Liver (tissue), 9 donors: ENCODE data around the gene PDE1C. TPM values are rescaled to one million over a fixed set of nuclear protein-coding genes. Genes with fewer than 3 reads are reported as not detected.

Experiments used
- DNase-seq: peaks from one replicate; pipeline ENCODE4 v3.0.0-alpha.2; 2017; ENCODE audit warnings: low spot score
- H3K27ac ChIP-seq, 2 donors: one replicate each; pipeline ENCODE4 v1.7.0; 2013; ENCODE audit warnings: inconsistent platforms in 2 of 2, low read length in 2 of 2, control low read depth in 1 of 2, low read depth in 1 of 2, mild to moderate bottlenecking in 1 of 2
- H3K27me3 ChIP-seq, 4 donors: one replicate each; pipeline versions ENCODE4 v1.6.1 to v1.7.0; 2013; ENCODE audit warnings: low read length in 3 of 4, inconsistent platforms in 1 of 4, mild to moderate bottlenecking in 1 of 4, moderate library complexity in 1 of 4; ENCODE audit not compliant: control insufficient read depth in 4 of 4, insufficient read depth in 4 of 4
- H3K36me3 ChIP-seq, 4 donors: one replicate each; pipeline versions ENCODE4 v1.6.1 to v1.7.0; 2013; ENCODE audit warnings: low read length in 3 of 4, mild to moderate bottlenecking in 3 of 4, low read depth in 1 of 4, moderate library complexity in 1 of 4; ENCODE audit not compliant: control insufficient read depth in 4 of 4, insufficient read depth in 3 of 4
- H3K4me1 ChIP-seq, 4 donors: one replicate each; pipeline versions ENCODE4 v1.6.1 to v1.7.0; 2013; ENCODE audit warnings: low read length in 3 of 4, mild to moderate bottlenecking in 3 of 4, moderate library complexity in 1 of 4; ENCODE audit not compliant: control insufficient read depth in 4 of 4, insufficient read depth in 4 of 4
- H3K4me3 ChIP-seq, 3 donors: one replicate each; pipeline versions ENCODE4 v1.6.1 to v1.7.0; 2013; ENCODE audit warnings: low read length in 3 of 3, control low read depth in 1 of 3, low read depth in 1 of 3, mild to moderate bottlenecking in 1 of 3
- H3K9ac ChIP-seq, 2 donors: one replicate each; pipeline ENCODE4 v1.7.0; 2013; ENCODE audit warnings: low read length in 2 of 2, mild to moderate bottlenecking in 2 of 2, moderate library complexity in 2 of 2, control low read depth in 1 of 2, low read depth in 1 of 2
- H3K9me3 ChIP-seq, 4 donors: one replicate each; pipeline versions ENCODE4 v1.6.1 to v1.7.0; 2013; ENCODE audit warnings: low read length in 3 of 4; ENCODE audit not compliant: control insufficient read depth in 4 of 4
- EGR1 ChIP-seq, 2 donors: IDR thresholded peaks; 2 replicates each; pipeline ENCODE4 v1.6.1; 2016 to 2018; ENCODE audit warnings: antibody characterized with exemption in 2 of 2, low read depth in 2 of 2
- FOXA1 ChIP-seq: IDR thresholded peaks from 2 replicates; pipeline ENCODE4 v1.6.1; 2016; ENCODE audit warnings: antibody characterized with exemption
- FOXA2 ChIP-seq: IDR thresholded peaks from 2 replicates; pipeline ENCODE4 v1.6.1; 2016; ENCODE audit warnings: antibody characterized with exemption
- GABPA ChIP-seq, 2 donors: IDR thresholded peaks in 1 of 2; conservative IDR thresholded peaks in 1 of 2; 2 replicates each; pipeline ENCODE4 v1.6.1; 2016; ENCODE audit warnings: antibody characterized with exemption in 2 of 2, mild to moderate bottlenecking in 1 of 2, moderate library complexity in 1 of 2
- JUND ChIP-seq, 2 donors: IDR thresholded peaks; 2 replicates each; pipeline ENCODE4 v1.6.1; 2016; ENCODE audit warnings: antibody characterized with exemption in 2 of 2
- NR2F2 ChIP-seq: IDR thresholded peaks from 2 replicates; pipeline ENCODE4 v1.6.1; 2016; ENCODE audit warnings: antibody characterized with exemption
- RAD21 ChIP-seq, 2 donors: IDR thresholded peaks; 2 replicates each; pipeline ENCODE4 v1.6.1; 2016; ENCODE audit warnings: antibody characterized with exemption in 2 of 2, mild to moderate bottlenecking in 2 of 2
- RXRA ChIP-seq, 2 donors: IDR thresholded peaks; 2 replicates each; pipeline ENCODE4 v1.6.1; 2017 to 2018; ENCODE audit warnings: antibody characterized with exemption in 2 of 2, mild to moderate bottlenecking in 1 of 2
- SP1 ChIP-seq: IDR thresholded peaks from 2 replicates; pipeline ENCODE4 v1.6.1; 2018; ENCODE audit warnings: antibody characterized with exemption, mild to moderate bottlenecking
- TAF1 ChIP-seq: conservative IDR thresholded peaks from 2 replicates; pipeline ENCODE4 v1.6.1; 2016; ENCODE audit warnings: antibody characterized with exemption, mild to moderate bottlenecking
- YY1 ChIP-seq: IDR thresholded peaks from 2 replicates; pipeline ENCODE4 v1.6.1; 2016; ENCODE audit warnings: antibody characterized with exemption, mild to moderate bottlenecking
- WGBS: extraction: QIAGEN DNeasy Blood & Tissue Kit; methylation state at CpG from one replicate; pipeline ENCODE4 v1.1.7; 2013; 5-methylcytosine and 5-hydroxymethylcytosine counted together
- polyA plus RNA-seq, 2 donors: library from polyadenylated mRNA; stranded (reverse) in 1 of 2; unstranded in 1 of 2; fragments of 200-250 nt in 1 of 2; fragments of >200 nt in 1 of 2; fragmentation: Nextera tagmentation in 1 of 2; extraction: Ambion mirVana in 1 of 2; gene quantifications; one replicate each; pipeline versions ENCODE4 v1.2.1 to v1.2.3, GENCODE V29; 2013 to 2015
- total RNA-seq, 2 donors: library from RNA; depleted of rRNA; stranded (reverse); fragments of >200 nt; gene quantifications; one replicate each; pipeline ENCODE4 v1.2.3, GENCODE V29; 2014
- TF ChIP-seq, protein P1 (sequence below): IDR thresholded peaks from 2 replicates; pipeline ENCODE4 v1.6.1; 2016; ENCODE audit warnings: antibody characterized with exemption
- TF ChIP-seq, protein P2 (sequence below): fragments of 150-350 bp; IDR thresholded peaks from 2 replicates; pipeline ENCODE4 v1.5.1; 2017; ENCODE audit warnings: improper control_type of control experiment, low read depth, low read length; ENCODE audit not compliant: missing input control
- TF ChIP-seq, protein P3 (sequence below): IDR thresholded peaks from 2 replicates; pipeline ENCODE4 v1.6.1; 2016; ENCODE audit warnings: antibody characterized with exemption, mild to moderate bottlenecking
- TF ChIP-seq, protein P4 (sequence below): IDR thresholded peaks from 2 replicates; pipeline ENCODE4 v1.6.1; 2016; ENCODE audit warnings: antibody characterized with exemption
- TF ChIP-seq, protein P5 (sequence below): IDR thresholded peaks from 2 replicates; pipeline ENCODE4 v1.6.1; 2016; ENCODE audit warnings: antibody characterized with exemption
- donor health status: healthy.
- donor health status: healthy.
- donor health status: healthy.
- donor health status: healthy.
- donor health status: healthy.

The PDE1C gene
- total and polyA plus RNA-seq, 4 donors: 0.05 to 0.92 (median 0.47) TPM; not detected in 1

DNA sequence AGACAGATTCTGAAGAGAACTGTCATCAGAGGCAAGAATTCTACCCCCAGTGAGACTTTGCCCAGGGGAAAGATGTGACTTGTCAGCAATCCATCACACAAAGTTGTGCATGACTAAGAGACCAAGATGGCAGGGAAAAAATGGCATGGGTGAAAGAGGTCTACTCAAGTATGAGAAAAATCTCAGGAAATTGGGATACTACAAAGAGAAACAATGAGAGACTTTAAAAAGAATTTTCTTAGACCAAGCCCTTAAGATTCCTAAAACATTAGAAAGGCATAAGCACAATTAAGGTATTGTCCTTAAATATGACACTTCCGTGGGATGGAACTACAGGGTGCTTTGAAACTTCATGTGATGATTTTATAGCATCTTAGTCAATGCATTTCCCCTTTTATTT, 45.6 kb upstream of the PDE1C start:
- no peak overlapping the region for H3K4me3 ChIP-seq
- no peaks in the 10 kb centered on the region for H3K27me3 ChIP-seq
- no peaks in the 10 kb centered on the region for H3K4me1 ChIP-seq
- TF ChIP-seq FOXA1: no peak
- no peak for TF ChIP-seq JUND (IDR thresholded peaks at IDR 0.05)
- TF ChIP-seq, protein P1, sequence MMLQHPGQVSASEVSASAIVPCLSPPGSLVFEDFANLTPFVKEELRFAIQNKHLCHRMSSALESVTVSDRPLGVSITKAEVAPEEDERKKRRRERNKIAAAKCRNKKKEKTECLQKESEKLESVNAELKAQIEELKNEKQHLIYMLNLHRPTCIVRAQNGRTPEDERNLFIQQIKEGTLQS: no peak
- TF ChIP-seq, protein P2, sequence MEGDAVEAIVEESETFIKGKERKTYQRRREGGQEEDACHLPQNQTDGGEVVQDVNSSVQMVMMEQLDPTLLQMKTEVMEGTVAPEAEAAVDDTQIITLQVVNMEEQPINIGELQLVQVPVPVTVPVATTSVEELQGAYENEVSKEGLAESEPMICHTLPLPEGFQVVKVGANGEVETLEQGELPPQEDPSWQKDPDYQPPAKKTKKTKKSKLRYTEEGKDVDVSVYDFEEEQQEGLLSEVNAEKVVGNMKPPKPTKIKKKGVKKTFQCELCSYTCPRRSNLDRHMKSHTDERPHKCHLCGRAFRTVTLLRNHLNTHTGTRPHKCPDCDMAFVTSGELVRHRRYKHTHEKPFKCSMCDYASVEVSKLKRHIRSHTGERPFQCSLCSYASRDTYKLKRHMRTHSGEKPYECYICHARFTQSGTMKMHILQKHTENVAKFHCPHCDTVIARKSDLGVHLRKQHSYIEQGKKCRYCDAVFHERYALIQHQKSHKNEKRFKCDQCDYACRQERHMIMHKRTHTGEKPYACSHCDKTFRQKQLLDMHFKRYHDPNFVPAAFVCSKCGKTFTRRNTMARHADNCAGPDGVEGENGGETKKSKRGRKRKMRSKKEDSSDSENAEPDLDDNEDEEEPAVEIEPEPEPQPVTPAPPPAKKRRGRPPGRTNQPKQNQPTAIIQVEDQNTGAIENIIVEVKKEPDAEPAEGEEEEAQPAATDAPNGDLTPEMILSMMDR: no peak
- no peak for TF ChIP-seq TAF1
- TF ChIP-seq YY1: no peak
- TF ChIP-seq NR2F2: no peak
- TF ChIP-seq, protein P3, sequence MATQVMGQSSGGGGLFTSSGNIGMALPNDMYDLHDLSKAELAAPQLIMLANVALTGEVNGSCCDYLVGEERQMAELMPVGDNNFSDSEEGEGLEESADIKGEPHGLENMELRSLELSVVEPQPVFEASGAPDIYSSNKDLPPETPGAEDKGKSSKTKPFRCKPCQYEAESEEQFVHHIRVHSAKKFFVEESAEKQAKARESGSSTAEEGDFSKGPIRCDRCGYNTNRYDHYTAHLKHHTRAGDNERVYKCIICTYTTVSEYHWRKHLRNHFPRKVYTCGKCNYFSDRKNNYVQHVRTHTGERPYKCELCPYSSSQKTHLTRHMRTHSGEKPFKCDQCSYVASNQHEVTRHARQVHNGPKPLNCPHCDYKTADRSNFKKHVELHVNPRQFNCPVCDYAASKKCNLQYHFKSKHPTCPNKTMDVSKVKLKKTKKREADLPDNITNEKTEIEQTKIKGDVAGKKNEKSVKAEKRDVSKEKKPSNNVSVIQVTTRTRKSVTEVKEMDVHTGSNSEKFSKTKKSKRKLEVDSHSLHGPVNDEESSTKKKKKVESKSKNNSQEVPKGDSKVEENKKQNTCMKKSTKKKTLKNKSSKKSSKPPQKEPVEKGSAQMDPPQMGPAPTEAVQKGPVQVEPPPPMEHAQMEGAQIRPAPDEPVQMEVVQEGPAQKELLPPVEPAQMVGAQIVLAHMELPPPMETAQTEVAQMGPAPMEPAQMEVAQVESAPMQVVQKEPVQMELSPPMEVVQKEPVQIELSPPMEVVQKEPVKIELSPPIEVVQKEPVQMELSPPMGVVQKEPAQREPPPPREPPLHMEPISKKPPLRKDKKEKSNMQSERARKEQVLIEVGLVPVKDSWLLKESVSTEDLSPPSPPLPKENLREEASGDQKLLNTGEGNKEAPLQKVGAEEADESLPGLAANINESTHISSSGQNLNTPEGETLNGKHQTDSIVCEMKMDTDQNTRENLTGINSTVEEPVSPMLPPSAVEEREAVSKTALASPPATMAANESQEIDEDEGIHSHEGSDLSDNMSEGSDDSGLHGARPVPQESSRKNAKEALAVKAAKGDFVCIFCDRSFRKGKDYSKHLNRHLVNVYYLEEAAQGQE: no peak
- TF ChIP-seq, protein P4, sequence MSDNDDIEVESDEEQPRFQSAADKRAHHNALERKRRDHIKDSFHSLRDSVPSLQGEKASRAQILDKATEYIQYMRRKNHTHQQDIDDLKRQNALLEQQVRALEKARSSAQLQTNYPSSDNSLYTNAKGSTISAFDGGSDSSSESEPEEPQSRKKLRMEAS: no peak
- TF ChIP-seq GABPA (IDR thresholded peaks at IDR 0.05 in 1 of 2, conservative IDR thresholded peaks at IDR 0.05 in 1 of 2): no peak
- TF ChIP-seq, protein P5, sequence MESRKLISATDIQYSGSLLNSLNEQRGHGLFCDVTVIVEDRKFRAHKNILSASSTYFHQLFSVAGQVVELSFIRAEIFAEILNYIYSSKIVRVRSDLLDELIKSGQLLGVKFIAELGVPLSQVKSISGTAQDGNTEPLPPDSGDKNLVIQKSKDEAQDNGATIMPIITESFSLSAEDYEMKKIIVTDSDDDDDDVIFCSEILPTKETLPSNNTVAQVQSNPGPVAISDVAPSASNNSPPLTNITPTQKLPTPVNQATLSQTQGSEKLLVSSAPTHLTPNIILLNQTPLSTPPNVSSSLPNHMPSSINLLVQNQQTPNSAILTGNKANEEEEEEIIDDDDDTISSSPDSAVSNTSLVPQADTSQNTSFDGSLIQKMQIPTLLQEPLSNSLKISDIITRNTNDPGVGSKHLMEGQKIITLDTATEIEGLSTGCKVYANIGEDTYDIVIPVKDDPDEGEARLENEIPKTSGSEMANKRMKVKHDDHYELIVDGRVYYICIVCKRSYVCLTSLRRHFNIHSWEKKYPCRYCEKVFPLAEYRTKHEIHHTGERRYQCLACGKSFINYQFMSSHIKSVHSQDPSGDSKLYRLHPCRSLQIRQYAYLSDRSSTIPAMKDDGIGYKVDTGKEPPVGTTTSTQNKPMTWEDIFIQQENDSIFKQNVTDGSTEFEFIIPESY: no peak
- TF ChIP-seq EGR1 (IDR thresholded peaks at IDR 0.05; ENCODE audit: low read depth in 2 of 2): no peak
- H3K9me3 ChIP-seq: peaks cover 0 to 8% (median 5%) of the 10 kb centered on the region in 4 donors
- H3K36me3 ChIP-seq: no peaks in the 10 kb centered on the region
- 70% methylated on average over 1 of the region's 1 CpG for WGBS
- H3K27ac ChIP-seq: no peak overlapping the region
- no peak overlapping the region for H3K9ac ChIP-seq
- DNase-seq: no peak

DNA sequence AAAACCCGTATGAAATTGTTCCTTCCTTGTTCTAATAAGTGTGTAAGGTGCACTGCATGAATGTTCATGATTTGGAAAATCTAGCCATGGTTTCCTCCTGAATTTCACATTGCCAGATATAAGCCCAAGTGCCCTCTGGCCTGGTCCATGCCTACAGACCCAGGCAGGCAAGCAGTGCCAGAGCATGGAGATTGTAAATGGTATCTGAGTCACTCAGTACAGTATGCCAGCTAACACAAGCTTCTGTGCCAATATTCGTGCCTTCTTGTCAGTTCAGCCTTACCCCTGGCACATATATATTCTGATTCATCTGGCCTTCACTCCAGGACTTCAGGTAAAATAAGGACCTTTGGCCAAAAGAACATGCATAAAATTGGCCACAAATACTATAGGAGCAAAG, 38.4 kb upstream of the PDE1C start:
- Histone ChIP-seq H3K9ac (no peak overlapping the region), H3K4me1 (no peaks in the 10 kb centered on the region), H3K36me3 (no peaks in the 10 kb centered on the region), H3K27ac (no peak overlapping the region), H3K9me3 (peaks cover 0 to 8% (median 5%) of the 10 kb centered on the region in 4 donors), H3K27me3 (no peaks in the 10 kb centered on the region), H3K4me3 (no peak overlapping the region)
- 53% methylated on average over 2 of the region's 2 CpGs for WGBS
- TF ChIP-seq SP1: no peak
- no peak for TF ChIP-seq FOXA2
- no peak for TF ChIP-seq EGR1 (IDR thresholded peaks at IDR 0.05; ENCODE audit: low read depth in 2 of 2)
- no peak for TF ChIP-seq JUND (IDR thresholded peaks at IDR 0.05)
- TF ChIP-seq, protein P5: no peak
- TF ChIP-seq NR2F2: no peak
- TF ChIP-seq, protein P3: no peak
- TF ChIP-seq RAD21 (IDR thresholded peaks at IDR 0.05): no peak
- no peak for TF ChIP-seq RXRA (IDR thresholded peaks at IDR 0.05)
- TF ChIP-seq FOXA1: no peak
- no peak for DNase-seq
